ENCODE measurements around the gene CLEC2A. TPM values are rescaled to one million over a fixed set of nuclear protein-coding genes. Genes with fewer than 3 reads are reported as not detected.

CLEC2A gene
- total RNA-seq, 1 experiment from 2014 or later: not detected

- CTCF ChIA-PET: no interaction called here
Measured at GRCh38 chr12:9936591-9936990, 4.4 kb upstream of the CLEC2A start.

DNA sequence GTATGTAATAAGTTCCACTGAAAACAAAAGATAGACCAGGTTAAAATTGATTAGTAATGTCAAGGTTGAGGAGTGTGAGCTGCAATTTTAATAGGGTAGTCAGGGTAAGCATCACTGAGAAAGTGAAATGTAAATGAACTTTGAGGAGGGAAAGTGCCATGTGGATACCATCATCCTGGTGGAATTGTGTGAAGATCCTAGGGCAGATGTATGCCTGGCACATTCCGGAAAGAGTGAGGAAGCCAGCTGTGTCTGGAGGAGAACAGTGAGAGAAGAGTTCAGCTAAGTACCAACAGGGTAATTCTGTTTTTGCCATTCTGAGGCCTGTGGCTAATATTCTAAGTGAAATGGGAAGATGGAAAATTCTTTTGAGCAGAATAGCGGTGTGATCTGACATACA, 2.9 kb upstream of the CLEC2A start:
- H3K79me2 ChIP-seq (ENCODE audit: low read depth): no peaks in the 10 kb centered on the region
- no peak for DNase-seq
- no peak overlapping the region for H3K4me3 ChIP-seq
- no peaks in the 10 kb centered on the region for H4K20me1 ChIP-seq (ENCODE audit: insufficient read depth)
- intact Hi-C loops (cut with micrococcal nuclease; ENCODE audit: unreplicated experiment): no loop called here
- no TSS peak for BruUV-seq (replicated peaks)
- no peaks in the 10 kb centered on the region for H3K9me3 ChIP-seq (ENCODE audit: insufficient read depth, low read depth)
- ChIA-PET POLR2A (ENCODE audit: unreplicated experiment) (no interaction called here), CTCF (no interaction called here)
- no peaks in the 10 kb centered on the region for H3K36me3 ChIP-seq (ENCODE audit: low read depth)
- no peak overlapping the region for H3K4me2 ChIP-seq
- H3K9me2 ChIP-seq (ENCODE audit: insufficient read depth): no peaks in the 10 kb centered on the region
- no peak overlapping the region for H3K27ac ChIP-seq
- H3K27me3 ChIP-seq (ENCODE audit: insufficient read depth, low read depth): no peaks in the 10 kb centered on the region
- no peaks in the 10 kb centered on the region for H3K4me1 ChIP-seq (replicated peaks; ENCODE audit: insufficient read depth)
- H2AFZ ChIP-seq: no peak overlapping the region
- TF ChIP-seq, protein P1, sequence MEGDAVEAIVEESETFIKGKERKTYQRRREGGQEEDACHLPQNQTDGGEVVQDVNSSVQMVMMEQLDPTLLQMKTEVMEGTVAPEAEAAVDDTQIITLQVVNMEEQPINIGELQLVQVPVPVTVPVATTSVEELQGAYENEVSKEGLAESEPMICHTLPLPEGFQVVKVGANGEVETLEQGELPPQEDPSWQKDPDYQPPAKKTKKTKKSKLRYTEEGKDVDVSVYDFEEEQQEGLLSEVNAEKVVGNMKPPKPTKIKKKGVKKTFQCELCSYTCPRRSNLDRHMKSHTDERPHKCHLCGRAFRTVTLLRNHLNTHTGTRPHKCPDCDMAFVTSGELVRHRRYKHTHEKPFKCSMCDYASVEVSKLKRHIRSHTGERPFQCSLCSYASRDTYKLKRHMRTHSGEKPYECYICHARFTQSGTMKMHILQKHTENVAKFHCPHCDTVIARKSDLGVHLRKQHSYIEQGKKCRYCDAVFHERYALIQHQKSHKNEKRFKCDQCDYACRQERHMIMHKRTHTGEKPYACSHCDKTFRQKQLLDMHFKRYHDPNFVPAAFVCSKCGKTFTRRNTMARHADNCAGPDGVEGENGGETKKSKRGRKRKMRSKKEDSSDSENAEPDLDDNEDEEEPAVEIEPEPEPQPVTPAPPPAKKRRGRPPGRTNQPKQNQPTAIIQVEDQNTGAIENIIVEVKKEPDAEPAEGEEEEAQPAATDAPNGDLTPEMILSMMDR (conservative IDR thresholded peaks at IDR 0.05): no peak
- TF ChIP-seq EZH2 (IDR thresholded peaks at IDR 0.05; ENCODE audit: low read depth): no peak
- H3F3A ChIP-seq (ENCODE audit: insufficient read depth, low read depth): no peaks in the 10 kb centered on the region

More at GRCh38 chr12:9936591-9936990, 4.4 kb upstream of the CLEC2A start:
- peak overlapping the region; percentile 66; the same call in 1 of the 2 replicates for H2AFZ ChIP-seq
- H3K36me3 ChIP-seq (ENCODE audit: low read depth): no peaks in the 10 kb centered on the region
- no peaks in the 10 kb centered on the region for H3K9me2 ChIP-seq (ENCODE audit: insufficient read depth)
- no peaks in the 10 kb centered on the region for H3K27me3 ChIP-seq (ENCODE audit: insufficient read depth, low read depth)
- intact Hi-C loops (cut with micrococcal nuclease; ENCODE audit: unreplicated experiment): no loop called here
- H3K79me2 ChIP-seq (ENCODE audit: low read depth): no peaks in the 10 kb centered on the region
- H3K4me3 ChIP-seq: no peak overlapping the region
- no peaks in the 10 kb centered on the region for H3K9me3 ChIP-seq (ENCODE audit: insufficient read depth, low read depth)
- H4K20me1 ChIP-seq (ENCODE audit: insufficient read depth): no peaks in the 10 kb centered on the region
- H3K27ac ChIP-seq: no peak overlapping the region
- TF ChIP-seq, protein P1 (conservative IDR thresholded peaks at IDR 0.05): no peak
- no peak for TF ChIP-seq EZH2 (IDR thresholded peaks at IDR 0.05; ENCODE audit: low read depth)
- no peak for DNase-seq
- no peaks in the 10 kb centered on the region for H3F3A ChIP-seq (ENCODE audit: insufficient read depth, low read depth)
- H3K4me1 ChIP-seq (replicated peaks; ENCODE audit: insufficient read depth): no peaks in the 10 kb centered on the region
- no peak overlapping the region for H3K4me2 ChIP-seq
- POLR2A ChIA-PET (ENCODE audit: unreplicated experiment): no interaction called here
- no TSS peak for BruUV-seq (replicated peaks)

- intact Hi-C loops (cut with micrococcal nuclease; ENCODE audit: unreplicated experiment): no loop called here
- Histone ChIP-seq H3K27me3 (ENCODE audit: insufficient read depth, low read depth) (no peaks in the 10 kb centered on the region), H3K79me2 (ENCODE audit: low read depth) (no peaks in the 10 kb centered on the region), H4K20me1 (ENCODE audit: insufficient read depth) (no peaks in the 10 kb centered on the region), H3F3A (ENCODE audit: insufficient read depth, low read depth) (no peaks in the 10 kb centered on the region), H2AFZ (no peak overlapping the region), H3K9me3 (ENCODE audit: insufficient read depth, low read depth) (no peaks in the 10 kb centered on the region), H3K4me1 (replicated peaks; ENCODE audit: insufficient read depth) (no peaks in the 10 kb centered on the region), H3K4me3 (no peak overlapping the region), H3K9me2 (ENCODE audit: insufficient read depth) (no peaks in the 10 kb centered on the region), H3K4me2 (no peak overlapping the region), H3K36me3 (ENCODE audit: low read depth) (no peaks in the 10 kb centered on the region), H3K27ac (no peak overlapping the region)
- CTCF ChIA-PET: no interaction called here
- POLR2A ChIA-PET (ENCODE audit: unreplicated experiment): no interaction called here
- no peak for DNase-seq
- BruUV-seq (replicated peaks): no TSS peak
- TF ChIP-seq EZH2 (IDR thresholded peaks at IDR 0.05; ENCODE audit: low read depth): no peak
- TF ChIP-seq, protein P1 (conservative IDR thresholded peaks at IDR 0.05): no peak
Measured at GRCh38 chr12:9933958-9934357, 1.8 kb upstream of the CLEC2A start.
